Suprapubic skin (tissue), 4 donors: ENCODE data around the gene PML.
A peak's percentile ranks its signal among the peaks of the same experiment; 100 is the strongest.
"Not testable (repeated sequence)": the region's sequence is repeated elsewhere in the genome, so short reads cannot be mapped to it uniquely, and the experiment has no call there.

Experiments
- CTCF ChIP-seq, 2 donors: fragments of 200-600 bp in 1 of 2; fragments of 450-650 bp in 1 of 2; sonication (generic) in 1 of 2; IDR thresholded peaks; one replicate each; pipeline ENCODE4 v1.5.1; 2016 to 2019; ENCODE audit warnings: antibody characterized with exemption in 2 of 2, mild to moderate bottlenecking in 1 of 2, moderate library complexity in 1 of 2
- POLR2A ChIP-seq, 2 donors: fragments of 450-650 bp; IDR thresholded peaks; one replicate each; pipeline ENCODE4 v1.6.1; 2017; ENCODE audit warnings: antibody characterized with exemption in 2 of 2, mild to moderate bottlenecking in 2 of 2, moderate library complexity in 2 of 2
- POLR2AphosphoS5 ChIP-seq, 3 donors: sonication (generic); formaldehyde crosslinking; IDR thresholded peaks; one replicate each; pipeline ENCODE4 v1.6.1; 2017; ENCODE audit warnings: antibody characterized with exemption in 3 of 3

DNA sequence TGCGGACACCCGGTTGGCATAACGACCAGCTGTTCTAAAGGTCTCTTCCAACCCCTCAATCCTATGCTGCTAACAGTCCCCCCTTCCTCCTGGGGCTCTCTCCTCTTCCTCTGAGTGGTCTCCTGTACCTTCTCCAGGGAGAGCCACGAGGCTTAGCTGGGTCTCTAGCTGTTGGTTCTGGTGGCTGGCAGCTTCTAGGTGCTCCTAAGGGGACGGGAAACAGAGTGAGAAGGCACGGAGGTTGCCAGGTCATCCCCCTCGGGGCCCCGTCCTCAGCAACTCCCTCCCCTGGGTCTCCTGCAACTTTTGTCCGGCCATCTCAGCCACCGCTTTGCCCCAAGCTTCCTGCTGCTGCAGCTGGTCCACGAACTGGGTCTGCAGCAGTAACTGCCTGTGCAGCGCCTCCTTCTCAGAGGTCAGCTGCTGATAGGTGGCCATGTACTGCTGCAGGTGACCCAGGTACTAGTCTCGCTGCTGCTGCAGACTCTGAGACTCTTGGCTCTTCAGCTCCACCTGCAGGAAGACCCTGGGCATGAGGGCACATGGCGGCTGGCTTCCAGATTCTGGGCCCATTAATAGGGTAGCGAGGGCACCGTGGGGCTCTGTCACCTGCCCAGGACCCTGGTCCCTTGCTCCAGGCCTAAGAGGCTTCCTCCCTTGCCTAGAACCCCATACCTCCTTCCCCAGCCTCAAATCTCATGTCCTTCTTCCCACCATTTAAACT, 78.3 kb downstream of the PML start:
- TF ChIP-seq CTCF (IDR thresholded peaks at IDR 0.05), result peak in 1 of 2 donors; percentile 21
- TF ChIP-seq POLR2AphosphoS5, POLR2A (IDR thresholded peaks at IDR 0.05): not testable (repeated sequence)
